PC-3 (cell line): ENCODE results near the gene MGMT.

Experiments used
- EZH2 ChIP-seq: fragments of 300-600 bp; sonication (generic); IDR thresholded peaks from one replicate; pipeline ENCODE4 v1.6.1; 2017; ENCODE audit warnings: antibody characterized with exemption, mild to moderate bottlenecking, low read length; ENCODE audit not compliant: unreplicated experiment
- EZH2phosphoT487 ChIP-seq: fragments of 300-600 bp; sonication (generic); IDR thresholded peaks from 2 replicates; pipeline ENCODE4 v1.6.1; 2018; ENCODE audit warnings: mild to moderate bottlenecking, antibody characterized with exemption, low read length, borderline replicate concordance
- TF ChIP-seq, protein P1 (sequence below): fragments of 300-600 bp; sonication (generic); conservative IDR thresholded peaks from 2 replicates; pipeline ENCODE4 v1.5.1; 2017; ENCODE audit warnings: antibody characterized with exemption, low read depth, mild to moderate bottlenecking, low read length

DNA sequence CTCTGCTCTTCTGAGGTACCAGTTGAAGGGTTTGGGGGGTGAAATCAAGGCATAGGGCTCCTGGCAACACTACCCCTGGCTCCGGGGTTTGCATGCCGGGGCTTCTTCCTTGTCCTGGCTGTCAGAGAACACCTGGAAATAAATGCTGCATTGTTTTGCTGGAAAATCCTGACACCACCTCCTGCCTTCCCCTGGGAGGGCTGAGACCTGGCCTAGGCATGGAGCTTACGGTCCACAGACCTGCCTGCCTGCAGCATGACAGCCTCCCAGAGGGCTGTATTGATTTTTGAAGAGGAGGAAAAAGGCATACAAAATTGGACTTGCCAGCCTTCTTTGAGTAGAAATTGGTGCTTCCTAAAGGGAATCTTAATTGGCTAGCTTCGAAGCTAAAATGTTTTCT is 227.1 kb downstream of the MGMT start:
- TF ChIP-seq, protein P1, sequence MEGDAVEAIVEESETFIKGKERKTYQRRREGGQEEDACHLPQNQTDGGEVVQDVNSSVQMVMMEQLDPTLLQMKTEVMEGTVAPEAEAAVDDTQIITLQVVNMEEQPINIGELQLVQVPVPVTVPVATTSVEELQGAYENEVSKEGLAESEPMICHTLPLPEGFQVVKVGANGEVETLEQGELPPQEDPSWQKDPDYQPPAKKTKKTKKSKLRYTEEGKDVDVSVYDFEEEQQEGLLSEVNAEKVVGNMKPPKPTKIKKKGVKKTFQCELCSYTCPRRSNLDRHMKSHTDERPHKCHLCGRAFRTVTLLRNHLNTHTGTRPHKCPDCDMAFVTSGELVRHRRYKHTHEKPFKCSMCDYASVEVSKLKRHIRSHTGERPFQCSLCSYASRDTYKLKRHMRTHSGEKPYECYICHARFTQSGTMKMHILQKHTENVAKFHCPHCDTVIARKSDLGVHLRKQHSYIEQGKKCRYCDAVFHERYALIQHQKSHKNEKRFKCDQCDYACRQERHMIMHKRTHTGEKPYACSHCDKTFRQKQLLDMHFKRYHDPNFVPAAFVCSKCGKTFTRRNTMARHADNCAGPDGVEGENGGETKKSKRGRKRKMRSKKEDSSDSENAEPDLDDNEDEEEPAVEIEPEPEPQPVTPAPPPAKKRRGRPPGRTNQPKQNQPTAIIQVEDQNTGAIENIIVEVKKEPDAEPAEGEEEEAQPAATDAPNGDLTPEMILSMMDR, result no peak
- TF ChIP-seq EZH2, result no peak
- TF ChIP-seq EZH2phosphoT487, result no peak
